ENCODE measurements around the gene NOL8. TPM values are rescaled to one million over a fixed set of nuclear protein-coding genes. Genes with fewer than 3 reads are reported as not detected.

The NOL8 gene
- total RNA-seq, 1 experiment from 2014 or later = 48.4 TPM

GRCh38 chr9:92291577-92291976 is 33.6 kb downstream of the NOL8 start:
- H2AFZ ChIP-seq (ENCODE audit: low read length) = no peak overlapping the region
- peak overlapping the region; percentile 95 to 98; a peak in 3 of 5 replicates for H3K4me3 Mint-ChIP-seq
- WGBS (ENCODE audit: extremely low coverage, insufficient read length, low lambda C conversion rate) = no CpG with 5 or more reads among the region's 2 CpGs

More at GRCh38 chr9:92291577-92291976, 33.6 kb downstream of the NOL8 start:
- no peaks in the 10 kb centered on the region for H3K23me2 ChIP-seq (ENCODE audit: insufficient read length, low read depth, low read length, poor library complexity, severe bottlenecking)
- no peak overlapping the region for H3K14ac ChIP-seq (ENCODE audit: insufficient read depth, low read length)
- no peak overlapping the region for H2BK20ac ChIP-seq (ENCODE audit: low read depth, low read length, poor library complexity, severe bottlenecking)
- no peak overlapping the region for H3K27ac ChIP-seq (ENCODE audit: insufficient read length, low read depth, low read length)
- no peak overlapping the region for H3T11ph ChIP-seq (ENCODE audit: low read length)
- no peak overlapping the region for H2BK12ac ChIP-seq (ENCODE audit: insufficient read length, low read depth, low read length)
- DNase-seq = no peak
- H2BK5ac ChIP-seq (ENCODE audit: insufficient read length, low read length) = no peak overlapping the region
- TF ChIP-seq CTCF (conservative IDR thresholded peaks at IDR 0.05) = no peak
- Mint-ChIP-seq H3K36me3 (ENCODE audit: insufficient read depth in 1 of 3, low read depth in 3 of 3) (peaks cover 22 to 61% (median 47%) of the 10 kb centered on the region in 3 experiments; a peak in 6 of 7 replicates), H3K27ac (no peak overlapping the region), H3K9me3 (no peaks in the 10 kb centered on the region), H3K27me3 (ENCODE audit: low read depth) (no peaks in the 10 kb centered on the region), H3K4me1 (peaks cover 15 to 17% of the 10 kb centered on the region in 2 experiments)
- no peak overlapping the region for H4K5ac ChIP-seq (ENCODE audit: insufficient read length, low read depth, low read length)
- no peak overlapping the region for H4K91ac ChIP-seq (ENCODE audit: insufficient read length, low read depth, low read length)
- no peaks in the 10 kb centered on the region for H4K20me1 ChIP-seq (ENCODE audit: control insufficient read depth, insufficient read depth, insufficient read length)
- peak overlapping the region; percentile 89 for H3K4me2 ChIP-seq (ENCODE audit: insufficient read depth, insufficient read length, low read length)
- H3K56ac ChIP-seq (ENCODE audit: insufficient read length, low read depth, low read length) = no peak overlapping the region
- H3K27me3 ChIP-seq (ENCODE audit: insufficient read depth, low read length) = no peaks in the 10 kb centered on the region
- H4K8ac ChIP-seq (replicated peaks; ENCODE audit: insufficient read length, low read depth, low read length) = no peak overlapping the region
- H3K79me1 ChIP-seq (ENCODE audit: insufficient read depth, low read depth, low read length, poor library complexity, severe bottlenecking) = no peaks in the 10 kb centered on the region
- H3K18ac ChIP-seq (ENCODE audit: insufficient read length, low read depth, low read length) = no peak overlapping the region
- H3K4me1 ChIP-seq (ENCODE audit: insufficient read depth, low read length) = no peaks in the 10 kb centered on the region
- H3K4ac ChIP-seq (ENCODE audit: low read depth, low read length) = no peak overlapping the region
- H3K9me3 ChIP-seq (ENCODE audit: control insufficient read depth, low read depth, low read length) = no peaks in the 10 kb centered on the region
- no peak overlapping the region for H2BK15ac ChIP-seq (ENCODE audit: low read depth, low read length)
- peaks cover 18% of the 10 kb centered on the region; the same call in 1 of the 2 replicates for H3K79me2 ChIP-seq (ENCODE audit: insufficient read depth, low read length)
- H2BK120ac ChIP-seq (ENCODE audit: low read depth, low read length, poor library complexity, severe bottlenecking) = no peak overlapping the region
- H3K23ac ChIP-seq (ENCODE audit: insufficient read length, low read depth, low read length) = no peak overlapping the region
- H3K9ac ChIP-seq (ENCODE audit: extremely low read depth, insufficient read length, low read length) = no peak overlapping the region
- H2AK5ac ChIP-seq (ENCODE audit: insufficient read length, low read length) = no peak overlapping the region

Data from H9 (cell line).